Endodermal cell (in vitro differentiated cells): ENCODE measurements around the gene SLC27A2. TPM values are rescaled to one million over a fixed set of nuclear protein-coding genes. Genes with fewer than 3 reads are reported as not detected.

ENCODE experiments used
- DNase-seq: peaks from one replicate; pipeline ENCODE4 v3.0.0-alpha.2; 2017
- H3K27ac ChIP-seq: 2 replicates; pipeline ENCODE4 v1.5.1; 2013; ENCODE audit warnings: mild to moderate bottlenecking, low read depth, low read length, moderate library complexity
- H3K27me3 ChIP-seq: 2 replicates; pipeline ENCODE4 v1.6.1; 2013; ENCODE audit warnings: mild to moderate bottlenecking, low read length, moderate library complexity; ENCODE audit not compliant: insufficient read depth, control insufficient read depth, poor library complexity, severe bottlenecking
- H3K36me3 ChIP-seq: 2 replicates; pipeline ENCODE4 v1.7.0; 2013; ENCODE audit warnings: mild to moderate bottlenecking, low read length, moderate library complexity; ENCODE audit not compliant: control insufficient read depth, insufficient read depth
- H3K4me1 ChIP-seq: one replicate; pipeline ENCODE4 v1.7.0; 2013; ENCODE audit warnings: low read length; ENCODE audit not compliant: control insufficient read depth, insufficient read depth
- H3K4me3 ChIP-seq: 2 replicates; pipeline ENCODE4 v1.5.1; 2013; ENCODE audit warnings: mild to moderate bottlenecking, low read length, moderate library complexity
- H3K9ac ChIP-seq: 2 replicates; pipeline ENCODE4 v1.6.1; 2013; ENCODE audit warnings: mild to moderate bottlenecking, low read length, moderate library complexity; ENCODE audit not compliant: poor library complexity, severe bottlenecking; ENCODE audit errors: extremely low read depth
- H3K9me3 ChIP-seq: 2 replicates; pipeline ENCODE4 v1.6.1; 2013; ENCODE audit warnings: mild to moderate bottlenecking, low read length, moderate library complexity; ENCODE audit not compliant: control insufficient read depth
- H3K27ac Mint-ChIP-seq: 2 replicates; pipeline ENCODE4 v1.8.0; 2020; ENCODE audit warnings: mixed read lengths
- H3K27me3 Mint-ChIP-seq: 2 replicates; pipeline ENCODE4 v1.8.0; 2021; ENCODE audit warnings: mild to moderate bottlenecking, mixed read lengths; ENCODE audit not compliant: insufficient read depth
- H3K36me3 Mint-ChIP-seq: 2 replicates; pipeline ENCODE4 v1.8.0; 2020; ENCODE audit warnings: low read depth, mixed read lengths
- H3K4me1 Mint-ChIP-seq: 2 replicates; pipeline ENCODE4 v1.8.0; 2020; ENCODE audit warnings: mixed read lengths
- H3K4me3 Mint-ChIP-seq: 2 replicates; pipeline ENCODE4 v1.8.0; 2020; ENCODE audit warnings: mild to moderate bottlenecking, moderate library complexity, mixed read lengths
- H3K9me3 Mint-ChIP-seq: 2 replicates; pipeline ENCODE4 v1.8.0; 2020; ENCODE audit warnings: mild to moderate bottlenecking, mixed read lengths
- WGBS, 2 experiments: methylation state at CpG; one replicate each; pipeline versions ENCODE4 v1.1.5 to v1.1.7; 2013; ENCODE audit warnings: missing lambda C conversion rate in 2 of 2, mixed read lengths in 1 of 2; ENCODE audit not compliant: insufficient coverage in 1 of 2, insufficient read length in 1 of 2; 5-methylcytosine and 5-hydroxymethylcytosine counted together
- total RNA-seq, 2 donors: library from RNA; stranded (reverse); fragmentation: NEBNext Ultra II Directional in 1 of 2; extraction: Animal tissue kit (Norgen Biotek cat#: 25700) in 1 of 2; gene quantifications; 2 replicates in 1 of 2; 3 replicates in 1 of 2; pipeline ENCODE4 v1.2.1, GENCODE V29; 2021
- TF ChIP-seq, protein P1 (sequence below): fragments of 200-600 bp; sonication (generic); conservative IDR thresholded peaks from 2 replicates; pipeline ENCODE4 v1.5.0; 2021; ENCODE audit warnings: antibody characterized with exemption, mild to moderate bottlenecking

Gene SLC27A2
- total RNA-seq, 2 donors from 2014 or later, result 4.0 to 6.8 TPM

GRCh38 chr15:50163719-50164410, 18.1 kb upstream of the SLC27A2 start:
- DNase-seq, result no peak
- Mint-ChIP-seq H3K9me3 (peaks cover 22% of the 10 kb centered on the region), H3K4me3 (no peak overlapping the region), H3K4me1 (peaks cover 11% of the 10 kb centered on the region), H3K27ac (no peak overlapping the region), H3K27me3 (no peaks in the 10 kb centered on the region), H3K36me3 (peaks cover 3% of the 10 kb centered on the region)
- Histone ChIP-seq H3K9me3 (no peaks in the 10 kb centered on the region), H3K27me3 (no peaks in the 10 kb centered on the region), H3K36me3 (no peaks in the 10 kb centered on the region), H3K9ac (no peak overlapping the region), H3K27ac (no peak overlapping the region), H3K4me3 (no peak overlapping the region), H3K4me1 (peaks cover 8% of the 10 kb centered on the region)
- WGBS, 2 experiments, result 75 to 78% methylated on average over 2 of the region's 2 CpGs
- TF ChIP-seq, protein P1, sequence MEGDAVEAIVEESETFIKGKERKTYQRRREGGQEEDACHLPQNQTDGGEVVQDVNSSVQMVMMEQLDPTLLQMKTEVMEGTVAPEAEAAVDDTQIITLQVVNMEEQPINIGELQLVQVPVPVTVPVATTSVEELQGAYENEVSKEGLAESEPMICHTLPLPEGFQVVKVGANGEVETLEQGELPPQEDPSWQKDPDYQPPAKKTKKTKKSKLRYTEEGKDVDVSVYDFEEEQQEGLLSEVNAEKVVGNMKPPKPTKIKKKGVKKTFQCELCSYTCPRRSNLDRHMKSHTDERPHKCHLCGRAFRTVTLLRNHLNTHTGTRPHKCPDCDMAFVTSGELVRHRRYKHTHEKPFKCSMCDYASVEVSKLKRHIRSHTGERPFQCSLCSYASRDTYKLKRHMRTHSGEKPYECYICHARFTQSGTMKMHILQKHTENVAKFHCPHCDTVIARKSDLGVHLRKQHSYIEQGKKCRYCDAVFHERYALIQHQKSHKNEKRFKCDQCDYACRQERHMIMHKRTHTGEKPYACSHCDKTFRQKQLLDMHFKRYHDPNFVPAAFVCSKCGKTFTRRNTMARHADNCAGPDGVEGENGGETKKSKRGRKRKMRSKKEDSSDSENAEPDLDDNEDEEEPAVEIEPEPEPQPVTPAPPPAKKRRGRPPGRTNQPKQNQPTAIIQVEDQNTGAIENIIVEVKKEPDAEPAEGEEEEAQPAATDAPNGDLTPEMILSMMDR, result no peak

GRCh38 chr15:50164458-50164857, 17.5 kb upstream of the SLC27A2 start:
- H3K27me3 Mint-ChIP-seq, result no peaks in the 10 kb centered on the region
- Histone ChIP-seq H3K27ac (no peak overlapping the region), H3K9me3 (no peaks in the 10 kb centered on the region), H3K9ac (no peak overlapping the region), H3K27me3 (no peaks in the 10 kb centered on the region), H3K36me3 (no peaks in the 10 kb centered on the region), H3K4me3 (no peak overlapping the region), H3K4me1 (peaks cover 8% of the 10 kb centered on the region)
- TF ChIP-seq, protein P1, result no peak
- no peak overlapping the region for H3K4me3 Mint-ChIP-seq
- peaks cover 13% of the 10 kb centered on the region for H3K4me1 Mint-ChIP-seq
- H3K27ac Mint-ChIP-seq, result no peak overlapping the region
- 92 to 93% methylated on average over 1 of the region's 1 CpG for WGBS, 2 experiments
- peaks cover 3% of the 10 kb centered on the region for H3K36me3 Mint-ChIP-seq
- DNase-seq, result no peak
- H3K9me3 Mint-ChIP-seq, result peaks cover 22% of the 10 kb centered on the region

DNA sequence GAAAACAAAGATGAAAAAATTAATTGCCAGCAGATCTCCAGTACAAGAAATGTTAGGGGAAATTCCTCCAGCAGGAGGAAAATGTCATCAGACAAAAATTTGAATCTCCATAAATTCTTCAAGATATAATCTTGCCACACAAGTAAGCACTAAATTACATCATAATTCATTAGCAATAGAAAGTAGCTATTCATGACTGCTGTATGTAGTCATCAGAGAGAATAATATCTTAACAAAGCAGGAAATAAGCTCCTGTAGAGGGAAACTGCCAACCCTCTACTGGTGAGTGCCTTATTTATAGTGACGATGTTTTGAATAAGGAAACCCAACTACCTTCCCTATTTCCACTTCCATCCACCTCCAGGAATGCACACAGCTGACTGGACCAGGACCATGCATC, 15.8 kb upstream of the SLC27A2 start:
- Histone ChIP-seq H3K9me3 (peaks cover 8% of the 10 kb centered on the region), H3K4me1 (peaks cover 8% of the 10 kb centered on the region), H3K9ac (no peak overlapping the region), H3K36me3 (no peaks in the 10 kb centered on the region), H3K27ac (no peak overlapping the region), H3K27me3 (no peaks in the 10 kb centered on the region), H3K4me3 (peak overlapping the region; percentile 24)
- H3K9me3 Mint-ChIP-seq, result peaks cover 30% of the 10 kb centered on the region
- H3K4me1 Mint-ChIP-seq, result peaks cover 13% of the 10 kb centered on the region
- H3K27ac Mint-ChIP-seq, result no peak overlapping the region
- no peak for DNase-seq
- H3K27me3 Mint-ChIP-seq, result no peaks in the 10 kb centered on the region
- WGBS, 2 experiments, result 80% methylated on average over 1 of the region's 1 CpG; no CpG with 5 or more reads in 1 of the 2 experiments
- H3K4me3 Mint-ChIP-seq, result no peak overlapping the region
- H3K36me3 Mint-ChIP-seq, result peaks cover 3% of the 10 kb centered on the region
- TF ChIP-seq, protein P1, result no peak
